Neural progenitor cell (in vitro differentiated cells): ENCODE results near the gene RPTOR.

Experiments used
- CTCF ChIP-seq: fragments of 200-600 bp; sonication (generic); IDR thresholded peaks from 2 replicates; pipeline ENCODE4 v1.5.1; 2017; ENCODE audit warnings: antibody characterized with exemption, mild to moderate bottlenecking
- EZH2 ChIP-seq: fragments of 200-600 bp; sonication (generic); IDR thresholded peaks from 2 replicates; pipeline ENCODE4 v1.6.1; 2017; ENCODE audit warnings: antibody characterized with exemption, mild to moderate bottlenecking, moderate library complexity
- EZH2phosphoT487 ChIP-seq: fragments of 200-600 bp; sonication (generic); IDR thresholded peaks from 2 replicates; pipeline ENCODE4 v1.6.1; 2017; ENCODE audit warnings: antibody characterized with exemption

GRCh38 chr17:80529104-80529903 lies 15.3 kb upstream of the RPTOR start:
- no peak for TF ChIP-seq CTCF
- TF ChIP-seq EZH2phosphoT487: no peak
- TF ChIP-seq EZH2: no peak
